Astrocyte of the cerebellum (primary cell): ENCODE results near the gene TMEM123.

Experiments
- DNase-seq: peaks from one replicate; pipeline ENCODE4 v3.0.0-alpha.2; 2011; ENCODE audit warnings: low read depth
- H3K4me3 ChIP-seq: 2 replicates; pipeline ENCODE4 v1.5.1; 2011; ENCODE audit warnings: mild to moderate bottlenecking, low read depth, low read length, moderate library complexity
- in situ Hi-C: cut with HindIII; loops from 2 replicates; pipeline ENCODE4 v1.10.0; 2017; ENCODE audit warnings: low sequenced_read_pairs
- TF ChIP-seq, protein P1 (sequence below): IDR thresholded peaks from 2 replicates; pipeline ENCODE4 v1.5.1; 2012; ENCODE audit warnings: low read length, low read depth, moderate library complexity, mild to moderate bottlenecking; ENCODE audit errors: missing control alignments

Gene TMEM123

DNA sequence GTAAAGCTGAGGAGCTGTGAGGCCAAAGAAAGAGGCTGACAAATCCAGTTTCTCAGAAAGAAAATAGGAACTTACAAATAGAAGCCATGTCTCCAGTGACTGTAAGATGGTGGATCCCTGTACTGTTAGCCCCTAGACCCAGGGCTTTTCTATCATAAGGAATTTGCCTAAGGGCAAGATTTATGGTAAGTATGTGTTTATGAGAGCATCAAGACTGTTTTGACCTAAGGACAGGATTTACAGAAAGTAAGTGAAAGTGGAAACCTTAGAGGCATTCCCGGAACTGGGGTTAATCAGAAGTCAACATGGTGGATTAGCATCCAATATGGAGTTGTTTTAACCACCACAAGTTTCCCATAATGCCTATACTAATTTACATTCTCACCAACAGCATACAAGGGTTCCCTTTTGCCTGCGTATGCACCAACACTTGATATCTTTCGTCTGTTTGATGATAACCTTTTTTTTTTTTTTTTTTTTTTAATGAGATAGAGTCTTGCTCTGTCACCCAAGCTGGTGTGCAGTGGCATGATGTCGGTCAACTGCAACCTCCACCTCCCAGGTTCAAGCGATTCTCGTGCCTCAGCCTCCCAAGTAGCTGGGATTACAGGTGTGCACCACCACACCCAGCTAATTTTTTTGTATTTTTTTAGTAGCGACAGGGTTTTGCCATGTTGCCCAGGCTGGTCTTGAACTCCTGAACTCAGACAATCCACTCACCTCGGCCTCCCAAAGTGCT is 65.4 kb downstream of the TMEM123 start:
- no peak for DNase-seq
- no peak overlapping the region for H3K4me3 ChIP-seq
- in situ Hi-C loops = no loop called here
- TF ChIP-seq, protein P1, sequence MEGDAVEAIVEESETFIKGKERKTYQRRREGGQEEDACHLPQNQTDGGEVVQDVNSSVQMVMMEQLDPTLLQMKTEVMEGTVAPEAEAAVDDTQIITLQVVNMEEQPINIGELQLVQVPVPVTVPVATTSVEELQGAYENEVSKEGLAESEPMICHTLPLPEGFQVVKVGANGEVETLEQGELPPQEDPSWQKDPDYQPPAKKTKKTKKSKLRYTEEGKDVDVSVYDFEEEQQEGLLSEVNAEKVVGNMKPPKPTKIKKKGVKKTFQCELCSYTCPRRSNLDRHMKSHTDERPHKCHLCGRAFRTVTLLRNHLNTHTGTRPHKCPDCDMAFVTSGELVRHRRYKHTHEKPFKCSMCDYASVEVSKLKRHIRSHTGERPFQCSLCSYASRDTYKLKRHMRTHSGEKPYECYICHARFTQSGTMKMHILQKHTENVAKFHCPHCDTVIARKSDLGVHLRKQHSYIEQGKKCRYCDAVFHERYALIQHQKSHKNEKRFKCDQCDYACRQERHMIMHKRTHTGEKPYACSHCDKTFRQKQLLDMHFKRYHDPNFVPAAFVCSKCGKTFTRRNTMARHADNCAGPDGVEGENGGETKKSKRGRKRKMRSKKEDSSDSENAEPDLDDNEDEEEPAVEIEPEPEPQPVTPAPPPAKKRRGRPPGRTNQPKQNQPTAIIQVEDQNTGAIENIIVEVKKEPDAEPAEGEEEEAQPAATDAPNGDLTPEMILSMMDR = no peak

DNA sequence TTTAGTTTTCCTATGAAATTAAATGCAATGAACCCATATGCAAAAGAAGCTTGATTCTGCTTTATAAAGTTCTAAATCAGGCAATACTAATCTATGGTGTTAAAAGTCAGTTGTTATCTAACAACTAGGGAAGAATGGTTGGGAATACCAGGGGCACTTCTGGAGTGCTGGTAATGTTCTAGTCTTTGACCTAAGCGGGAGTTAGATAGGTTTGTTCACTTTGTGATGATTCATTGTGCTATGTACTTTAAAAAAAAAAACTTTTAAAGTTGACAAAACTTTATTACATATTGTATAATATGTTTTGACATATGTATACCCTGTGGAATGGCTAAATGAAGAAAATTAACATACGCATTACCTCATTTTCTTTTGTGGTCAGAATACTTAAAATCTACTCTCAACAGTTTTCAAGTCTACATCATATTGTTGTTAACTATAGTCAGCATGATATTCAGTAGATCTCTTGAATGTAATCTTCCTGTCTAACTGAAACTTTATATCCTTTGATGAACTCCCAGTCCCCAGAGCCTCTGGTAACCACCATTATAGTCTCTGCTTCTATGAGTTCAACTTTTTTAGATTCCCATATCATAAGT is 66.3 kb downstream of the TMEM123 start:
- in situ Hi-C loops = no loop called here
- H3K4me3 ChIP-seq = no peak overlapping the region
- no peak for DNase-seq
- TF ChIP-seq, protein P1 = no peak

DNA sequence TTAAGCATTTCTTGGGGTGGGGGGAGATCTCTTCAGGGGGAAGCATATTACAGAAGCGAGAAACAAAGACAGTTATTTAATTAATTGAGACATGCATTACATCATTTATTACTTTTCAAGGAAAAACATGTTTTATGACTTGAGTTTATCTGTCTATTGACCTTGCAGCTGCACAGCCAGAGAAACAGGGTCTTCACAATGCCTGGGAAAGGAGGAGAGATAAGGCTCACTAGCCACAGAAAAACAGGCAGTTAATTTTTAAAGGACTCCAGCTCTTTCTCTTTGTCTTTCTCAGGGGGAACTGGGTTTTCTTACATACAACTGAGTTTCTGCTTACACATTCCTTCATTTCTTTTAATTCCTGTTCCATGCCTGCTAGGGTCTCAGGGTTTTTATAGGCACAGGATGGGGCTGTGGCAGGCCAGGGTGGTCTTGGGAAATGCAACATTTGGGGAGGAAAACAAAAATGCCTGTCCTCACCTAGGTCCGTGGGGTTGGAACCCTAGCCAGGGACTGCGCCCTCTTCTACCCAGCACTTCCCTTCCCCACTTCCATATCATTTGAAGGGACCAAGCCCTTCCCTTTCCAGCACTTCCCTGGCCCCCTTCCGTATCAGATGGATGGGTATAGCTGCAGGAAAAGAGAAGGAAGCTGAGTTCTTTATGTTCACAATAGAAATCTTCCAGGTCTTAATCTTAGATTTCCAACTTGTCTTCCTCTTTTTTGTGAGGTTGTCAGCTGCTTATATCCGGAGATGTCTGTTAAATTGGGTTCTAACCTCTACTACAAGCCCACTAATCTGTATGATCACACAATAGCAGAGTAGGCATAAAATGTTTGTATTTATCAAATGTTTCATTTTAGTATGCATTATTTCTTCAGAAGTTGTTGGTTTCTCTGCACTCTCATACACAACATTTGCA is 67.2 kb downstream of the TMEM123 start:
- in situ Hi-C loops = no loop called here
- H3K4me3 ChIP-seq = no peak overlapping the region
- no peak for DNase-seq
- TF ChIP-seq, protein P1 = no peak

- H3K4me3 ChIP-seq = no peak overlapping the region
- in situ Hi-C loops = no loop called here
- TF ChIP-seq, protein P1 = no peak
- no peak for DNase-seq
Observed at GRCh38 chr11:102384419-102385079, 68.0 kb downstream of the TMEM123 start.

DNA sequence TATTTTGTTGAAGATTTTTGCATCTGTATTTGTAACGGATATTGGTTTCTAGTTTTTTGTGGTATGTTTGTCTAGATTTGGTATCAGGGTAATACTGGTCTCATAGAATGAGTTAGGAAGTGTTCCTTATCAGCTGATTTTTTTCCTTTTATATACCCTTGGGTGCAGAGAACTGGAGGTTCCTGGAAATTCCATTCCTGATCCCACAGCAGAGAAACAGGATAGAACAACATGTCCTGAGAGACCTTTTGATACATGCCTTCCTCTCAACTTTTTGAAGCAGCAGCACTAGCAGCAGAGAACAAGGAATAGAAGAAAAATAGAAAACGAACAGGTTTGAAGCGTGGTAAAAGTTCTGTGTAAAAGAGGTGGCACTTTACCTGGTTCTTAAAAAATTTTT is 68.7 kb downstream of the TMEM123 start:
- H3K4me3 ChIP-seq = no peak overlapping the region
- no peak for DNase-seq
- in situ Hi-C loops = no loop called here
- TF ChIP-seq, protein P1 = no peak

GRCh38 chr11:102382384-102382783 is 70.2 kb downstream of the TMEM123 start:
- no peak overlapping the region for H3K4me3 ChIP-seq
- in situ Hi-C loops = no loop called here
- no peak for DNase-seq
- TF ChIP-seq, protein P1 = no peak
